ENCODE results near the gene LIPF.

GRCh38 chr10:88623835-88624234, 40.4 kb upstream of the LIPF start:
- no peak for TF ChIP-seq CREB5 (CRISPR knock-in tag; IDR thresholded peaks at IDR 0.05; ENCODE audit: low read depth)
- no peak for TF ChIP-seq RARB (CRISPR knock-in tag; IDR thresholded peaks at IDR 0.05)
- no peak for TF ChIP-seq SNAI2 (CRISPR knock-in tag; IDR thresholded peaks at IDR 0.05)
- TF ChIP-seq ZC3H10 (CRISPR knock-in tag; IDR thresholded peaks at IDR 0.05): no peak
- no peak for TF ChIP-seq ZFP30 (CRISPR knock-in tag; IDR thresholded peaks at IDR 0.05)
- TF ChIP-seq TOX (CRISPR knock-in tag; IDR thresholded peaks at IDR 0.05; ENCODE audit: borderline replicate concordance): no peak
- TF ChIP-seq ZNF8 (CRISPR knock-in tag; IDR thresholded peaks at IDR 0.05): no peak
- no peak for TF ChIP-seq ZFP3 (CRISPR knock-in tag; IDR thresholded peaks at IDR 0.05)
- TF ChIP-seq PATZ1 (CRISPR knock-in tag; IDR thresholded peaks at IDR 0.05; ENCODE audit: borderline replicate concordance): no peak
- no peak for TF ChIP-seq POU6F1 (CRISPR knock-in tag; IDR thresholded peaks at IDR 0.05; ENCODE audit: borderline replicate concordance, low read depth)
